H9 (cell line): ENCODE measurements around the gene ROBO1. TPM values are rescaled to one million over a fixed set of nuclear protein-coding genes. Genes with fewer than 3 reads are reported as not detected.

Experiments
- DNase-seq: peaks from one replicate; pipeline ENCODE4 v3.0.0-alpha.2; 2017
- H2AFZ ChIP-seq: one replicate; pipeline ENCODE4 v1.6.1; 2013; ENCODE audit warnings: mild to moderate bottlenecking, low read length, control low read depth, moderate library complexity
- H2AK5ac ChIP-seq: 2 replicates; pipeline ENCODE4 v1.6.1; 2013; ENCODE audit warnings: low read length, control low read depth, mixed read lengths; ENCODE audit not compliant: insufficient read length
- H2BK120ac ChIP-seq: one replicate; pipeline ENCODE4 v1.6.1; 2013; ENCODE audit warnings: low read depth, mild to moderate bottlenecking, low read length, control low read depth, inconsistent platforms; ENCODE audit not compliant: poor library complexity, severe bottlenecking
- H2BK12ac ChIP-seq: 2 replicates; pipeline ENCODE4 v1.6.1; 2013; ENCODE audit warnings: low read length, control low read depth, mixed read lengths, low read depth; ENCODE audit not compliant: insufficient read length
- H2BK15ac ChIP-seq: 2 replicates; pipeline ENCODE4 v1.6.1; 2013; ENCODE audit warnings: low read depth, low read length, control low read depth
- H2BK20ac ChIP-seq: one replicate; pipeline ENCODE4 v1.6.1; 2013; ENCODE audit warnings: low read depth, mild to moderate bottlenecking, low read length, control low read depth, inconsistent platforms; ENCODE audit not compliant: poor library complexity, severe bottlenecking
- H2BK5ac ChIP-seq: 2 replicates; pipeline ENCODE4 v1.6.1; 2013; ENCODE audit warnings: low read length, control low read depth, mixed read lengths; ENCODE audit not compliant: insufficient read length
- H3K14ac ChIP-seq: 2 replicates; pipeline ENCODE4 v1.6.1; 2013; ENCODE audit warnings: low read length, control low read depth; ENCODE audit not compliant: insufficient read depth
- H3K18ac ChIP-seq: 2 replicates; pipeline ENCODE4 v1.6.1; 2013; ENCODE audit warnings: low read depth, mild to moderate bottlenecking, mixed read lengths, low read length, control low read depth; ENCODE audit not compliant: insufficient read length
- H3K23ac ChIP-seq: 2 replicates; pipeline ENCODE4 v1.6.1; 2013; ENCODE audit warnings: low read length, control low read depth, mixed read lengths, low read depth; ENCODE audit not compliant: insufficient read length
- H3K23me2 ChIP-seq: 2 replicates; pipeline ENCODE4 v1.6.1; 2013; ENCODE audit warnings: low read depth, mild to moderate bottlenecking, mixed read lengths, low read length, control low read depth; ENCODE audit not compliant: insufficient read length, poor library complexity, severe bottlenecking
- H3K27ac ChIP-seq: 2 replicates; pipeline ENCODE4 v1.5.1; 2013; ENCODE audit warnings: low read length, control low read depth, mixed read lengths, low read depth; ENCODE audit not compliant: insufficient read length
- H3K27me3 ChIP-seq: 2 replicates; pipeline ENCODE4 v1.6.1; 2013; ENCODE audit warnings: low read length, control low read depth, inconsistent platforms; ENCODE audit not compliant: insufficient read depth
- H3K4ac ChIP-seq: 2 replicates; pipeline ENCODE4 v1.6.1; 2013; ENCODE audit warnings: low read depth, mild to moderate bottlenecking, control low read depth, inconsistent platforms, low read length, moderate library complexity
- H3K4me1 ChIP-seq: 2 replicates; pipeline ENCODE4 v1.6.1; 2013; ENCODE audit warnings: low read length, control low read depth, inconsistent platforms; ENCODE audit not compliant: insufficient read depth
- H3K4me2 ChIP-seq: 2 replicates; pipeline ENCODE4 v1.6.1; 2013; ENCODE audit warnings: low read length, control low read depth, mixed read lengths; ENCODE audit not compliant: insufficient read length, insufficient read depth
- H3K56ac ChIP-seq: 2 replicates; pipeline ENCODE4 v1.6.1; 2013; ENCODE audit warnings: low read depth, mild to moderate bottlenecking, mixed read lengths, low read length, control low read depth; ENCODE audit not compliant: insufficient read length
- H3K79me1 ChIP-seq: 2 replicates; pipeline ENCODE4 v1.6.1; 2013; ENCODE audit warnings: low read depth, mild to moderate bottlenecking, moderate library complexity, low read length, control low read depth, inconsistent platforms; ENCODE audit not compliant: insufficient read depth, poor library complexity, severe bottlenecking
- H3K79me2 ChIP-seq: 2 replicates; pipeline ENCODE4 v1.6.1; 2013; ENCODE audit warnings: low read length, control low read depth, inconsistent platforms; ENCODE audit not compliant: insufficient read depth
- H3K9ac ChIP-seq: 2 replicates; pipeline ENCODE4 v1.6.1; 2013; ENCODE audit warnings: low read length, control low read depth, mixed read lengths; ENCODE audit not compliant: insufficient read length; ENCODE audit errors: extremely low read depth
- H3K9me3 ChIP-seq: one replicate; pipeline ENCODE4 v1.6.1; 2013; ENCODE audit warnings: low read depth, low read length, inconsistent platforms; ENCODE audit not compliant: control insufficient read depth
- H3T11ph ChIP-seq: one replicate; pipeline ENCODE4 v1.6.1; 2013; ENCODE audit warnings: mild to moderate bottlenecking, low read length, control low read depth, inconsistent platforms
- H4K20me1 ChIP-seq: one replicate; pipeline ENCODE4 v1.6.1; 2013; ENCODE audit not compliant: control insufficient read depth, insufficient read length, insufficient read depth
- H4K5ac ChIP-seq: 2 replicates; pipeline ENCODE4 v1.6.1; 2013; ENCODE audit warnings: low read depth, mild to moderate bottlenecking, mixed read lengths, low read length, control low read depth; ENCODE audit not compliant: insufficient read length
- H4K8ac ChIP-seq: replicated peaks from 2 replicates; pipeline ENCODE4 v1.6.1; 2013; ENCODE audit warnings: low read length, control low read depth, mixed read lengths, low read depth; ENCODE audit not compliant: insufficient read length
- H4K91ac ChIP-seq: 2 replicates; pipeline ENCODE4 v1.6.1; 2013; ENCODE audit warnings: low read depth, mild to moderate bottlenecking, moderate library complexity, mixed read lengths, low read length, control low read depth; ENCODE audit not compliant: insufficient read length
- H3K27ac Mint-ChIP-seq, 3 experiments: 2 replicates in 2 of 3; 3 replicates in 1 of 3; pipeline ENCODE4 v1.8.0; 2020 to 2021; ENCODE audit warnings: mixed read lengths in 3 of 3, mild to moderate bottlenecking in 1 of 3, moderate library complexity in 1 of 3
- H3K27me3 Mint-ChIP-seq: 2 replicates; pipeline ENCODE4 v1.8.0; 2021; ENCODE audit warnings: low read depth, mild to moderate bottlenecking, moderate library complexity, mixed read lengths
- H3K36me3 Mint-ChIP-seq, 3 experiments: 2 replicates in 2 of 3; 3 replicates in 1 of 3; pipeline ENCODE4 v1.8.0; 2020 to 2021; ENCODE audit warnings: low read depth in 3 of 3, mixed read lengths in 3 of 3; ENCODE audit not compliant: insufficient read depth in 1 of 3
- H3K4me1 Mint-ChIP-seq, 2 experiments: 2 replicates each; pipeline ENCODE4 v1.8.0; 2020; ENCODE audit warnings: mixed read lengths in 2 of 2
- H3K4me3 Mint-ChIP-seq, 2 experiments: 2 replicates in 1 of 2; 3 replicates in 1 of 2; pipeline ENCODE4 v1.8.0; 2020 to 2021; ENCODE audit warnings: mild to moderate bottlenecking in 2 of 2, mixed read lengths in 2 of 2, moderate library complexity in 1 of 2
- H3K9me3 Mint-ChIP-seq, 2 experiments: 2 replicates in 1 of 2; 3 replicates in 1 of 2; pipeline ENCODE4 v1.8.0; 2020; ENCODE audit warnings: mild to moderate bottlenecking in 2 of 2, mixed read lengths in 2 of 2, moderate library complexity in 1 of 2
- CTCF ChIP-seq: fragments of 200-600 bp; sonication (generic); conservative IDR thresholded peaks from 3 replicates; pipeline ENCODE4 v1.8.0; 2021; ENCODE audit warnings: antibody characterized with exemption, mild to moderate bottlenecking
- WGBS: extraction: QIAGEN DNeasy Blood & Tissue Kit; methylation state at CpG from one replicate; pipeline ENCODE4 v1.1.7; 2013; ENCODE audit warnings: missing lambda C conversion rate, low lambda C conversion rate, mixed read lengths; ENCODE audit not compliant: insufficient read length; ENCODE audit errors: extremely low coverage; 5-methylcytosine and 5-hydroxymethylcytosine counted together
- total RNA-seq: library from RNA; stranded (reverse); gene quantifications from 2 replicates; pipeline ENCODE4 v1.2.1, GENCODE V29; 2021

Gene ROBO1
- total RNA-seq, 1 experiment from 2014 or later: 62.7 TPM

GRCh38 chr3:79672075-79672474, 95.7 kb downstream of the ROBO1 start:
- DNase-seq: no peak
- H2BK120ac ChIP-seq: no peak overlapping the region
- no peaks in the 10 kb centered on the region for H3K9me3 ChIP-seq
- no peak overlapping the region for H3K27ac ChIP-seq
- H3K23ac ChIP-seq: no peak overlapping the region
- WGBS: no CpG with 5 or more reads among the region's 1 CpG
- H3K79me1 ChIP-seq: no peaks in the 10 kb centered on the region
- no peak overlapping the region for H2BK5ac ChIP-seq
- H3K14ac ChIP-seq: no peak overlapping the region
- no peak overlapping the region for H3K4me2 ChIP-seq
- Mint-ChIP-seq H3K4me1 (peaks cover 5 to 10% of the 10 kb centered on the region in 2 experiments), H3K9me3 (no peaks in the 10 kb centered on the region), H3K27ac (no peak overlapping the region), H3K36me3 (no peaks in the 10 kb centered on the region), H3K4me3 (no peak overlapping the region), H3K27me3 (no peaks in the 10 kb centered on the region)
- no peak for TF ChIP-seq CTCF
- no peak overlapping the region for H3K4ac ChIP-seq
- no peaks in the 10 kb centered on the region for H3K23me2 ChIP-seq
- no peak overlapping the region for H3K56ac ChIP-seq
- no peak overlapping the region for H3K9ac ChIP-seq
- H3K4me1 ChIP-seq: no peaks in the 10 kb centered on the region
- no peak overlapping the region for H2AK5ac ChIP-seq
- H3T11ph ChIP-seq: no peak overlapping the region
- no peak overlapping the region for H2AFZ ChIP-seq
- H4K5ac ChIP-seq: no peak overlapping the region
- H2BK12ac ChIP-seq: no peak overlapping the region
- H3K18ac ChIP-seq: no peak overlapping the region
- no peaks in the 10 kb centered on the region for H4K20me1 ChIP-seq
- H2BK15ac ChIP-seq: no peak overlapping the region
- H3K27me3 ChIP-seq: no peaks in the 10 kb centered on the region
- H4K8ac ChIP-seq: no peak overlapping the region
- H4K91ac ChIP-seq: no peak overlapping the region
- no peaks in the 10 kb centered on the region for H3K79me2 ChIP-seq
- H2BK20ac ChIP-seq: no peak overlapping the region
